ENCODE results near the gene CFLAR. TPM values are rescaled to one million over a fixed set of nuclear protein-coding genes. Genes with fewer than 3 reads are reported as not detected.
A peak's percentile ranks its signal among the peaks of the same experiment; 100 is the strongest.
"Not testable (repeated sequence)": the region's sequence is repeated elsewhere in the genome, so short reads cannot be mapped to it uniquely, and the experiment has no call there.

Gene CFLAR
- total RNA-seq, 2 donors from 2014 or later = 90.1 to 126 TPM

- no peak for DNase-seq
- Histone ChIP-seq H3K9ac (ENCODE audit: low read depth in 2 of 2, low read length in 2 of 2) (no peak overlapping the region), H3K27ac (no peak overlapping the region), H3K4me1 (no peaks in the 10 kb centered on the region), H3K9me3 (no peaks in the 10 kb centered on the region), H3K27me3 (no peaks in the 10 kb centered on the region), H3K4me3 (no peak overlapping the region), H3K36me3 (peaks cover 14% of the 10 kb centered on the region)
- TF ChIP-seq, protein P1, sequence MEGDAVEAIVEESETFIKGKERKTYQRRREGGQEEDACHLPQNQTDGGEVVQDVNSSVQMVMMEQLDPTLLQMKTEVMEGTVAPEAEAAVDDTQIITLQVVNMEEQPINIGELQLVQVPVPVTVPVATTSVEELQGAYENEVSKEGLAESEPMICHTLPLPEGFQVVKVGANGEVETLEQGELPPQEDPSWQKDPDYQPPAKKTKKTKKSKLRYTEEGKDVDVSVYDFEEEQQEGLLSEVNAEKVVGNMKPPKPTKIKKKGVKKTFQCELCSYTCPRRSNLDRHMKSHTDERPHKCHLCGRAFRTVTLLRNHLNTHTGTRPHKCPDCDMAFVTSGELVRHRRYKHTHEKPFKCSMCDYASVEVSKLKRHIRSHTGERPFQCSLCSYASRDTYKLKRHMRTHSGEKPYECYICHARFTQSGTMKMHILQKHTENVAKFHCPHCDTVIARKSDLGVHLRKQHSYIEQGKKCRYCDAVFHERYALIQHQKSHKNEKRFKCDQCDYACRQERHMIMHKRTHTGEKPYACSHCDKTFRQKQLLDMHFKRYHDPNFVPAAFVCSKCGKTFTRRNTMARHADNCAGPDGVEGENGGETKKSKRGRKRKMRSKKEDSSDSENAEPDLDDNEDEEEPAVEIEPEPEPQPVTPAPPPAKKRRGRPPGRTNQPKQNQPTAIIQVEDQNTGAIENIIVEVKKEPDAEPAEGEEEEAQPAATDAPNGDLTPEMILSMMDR (IDR thresholded peaks at IDR 0.05) = no peak
- intact Hi-C loops (cut with DNase I) = no loop called here
Observed at GRCh38 chr2:201167546-201167945, 51.6 kb downstream of the CFLAR start.

DNA sequence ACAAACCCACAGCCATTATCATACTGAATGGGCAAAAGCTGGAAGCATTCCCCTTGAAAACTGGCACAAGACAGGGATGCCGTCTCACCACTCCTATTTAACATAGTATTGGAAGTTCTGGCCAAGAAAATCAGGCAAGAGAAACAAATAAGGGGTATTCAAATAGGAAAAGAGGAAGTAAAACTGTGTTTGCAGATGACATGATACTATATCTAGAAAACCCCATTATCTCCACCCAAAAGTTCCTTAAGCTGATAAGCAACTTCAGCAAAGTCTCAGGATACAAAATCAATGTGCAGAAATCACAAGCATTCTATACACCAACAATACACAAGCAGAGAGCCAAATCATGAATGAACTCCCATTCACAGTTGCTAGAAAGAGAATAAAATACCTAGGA is 52.5 kb downstream of the CFLAR start:
- peaks cover 13% of the 10 kb centered on the region for H3K36me3 ChIP-seq
- intact Hi-C loops (cut with DNase I); H3K4me3 ChIP-seq; DNase-seq; H3K27ac ChIP-seq; H3K27me3 ChIP-seq; H3K9me3 ChIP-seq; H3K9ac ChIP-seq (ENCODE audit: low read depth in 2 of 2, low read length in 2 of 2); H3K4me1 ChIP-seq: not testable (repeated sequence)

GRCh38 chr2:201171259-201171814 is 55.4 kb downstream of the CFLAR start:
- no peaks in the 10 kb centered on the region for H3K9me3 ChIP-seq
- no peaks in the 10 kb centered on the region for H3K27me3 ChIP-seq
- no peak overlapping the region for H3K4me3 ChIP-seq
- H3K36me3 ChIP-seq = no peaks in the 10 kb centered on the region
- DNase-seq = no peak
- TF ChIP-seq, protein P1 (IDR thresholded peaks at IDR 0.05) = no peak
- H3K27ac ChIP-seq = no peak overlapping the region
- H3K4me1 ChIP-seq = no peaks in the 10 kb centered on the region
- intact Hi-C loops (cut with DNase I) = no loop called here
- no peak overlapping the region for H3K9ac ChIP-seq (ENCODE audit: low read depth in 2 of 2, low read length in 2 of 2)

DNA sequence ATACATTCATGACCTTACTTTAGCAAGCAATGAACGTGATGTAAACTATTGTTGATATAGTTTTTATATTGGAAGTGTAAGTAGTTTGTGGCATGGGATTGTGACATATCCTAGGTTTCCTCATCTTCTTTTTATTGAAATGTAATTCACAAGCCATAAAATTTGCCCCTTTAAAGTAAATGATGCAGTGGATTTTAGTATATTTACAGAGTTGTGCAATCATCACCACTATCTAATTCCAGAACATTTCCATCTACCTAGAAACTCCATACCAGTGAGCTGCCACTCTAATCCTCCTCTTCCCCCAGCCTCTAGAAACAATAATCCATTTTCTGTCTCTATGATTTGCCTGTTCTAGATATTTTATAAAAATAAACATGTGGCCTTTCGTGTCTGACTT is 56.3 kb downstream of the CFLAR start:
- H3K9me3 ChIP-seq = no peaks in the 10 kb centered on the region
- no peaks in the 10 kb centered on the region for H3K27me3 ChIP-seq
- H3K36me3 ChIP-seq = no peaks in the 10 kb centered on the region
- no peak overlapping the region for H3K27ac ChIP-seq
- H3K4me3 ChIP-seq = no peak overlapping the region
- H3K9ac ChIP-seq (ENCODE audit: low read depth in 2 of 2, low read length in 2 of 2) = no peak overlapping the region
- intact Hi-C loops (cut with DNase I) = no loop called here
- TF ChIP-seq, protein P1 (IDR thresholded peaks at IDR 0.05) = no peak
- no peaks in the 10 kb centered on the region for H3K4me1 ChIP-seq
- DNase-seq = no peak

DNA sequence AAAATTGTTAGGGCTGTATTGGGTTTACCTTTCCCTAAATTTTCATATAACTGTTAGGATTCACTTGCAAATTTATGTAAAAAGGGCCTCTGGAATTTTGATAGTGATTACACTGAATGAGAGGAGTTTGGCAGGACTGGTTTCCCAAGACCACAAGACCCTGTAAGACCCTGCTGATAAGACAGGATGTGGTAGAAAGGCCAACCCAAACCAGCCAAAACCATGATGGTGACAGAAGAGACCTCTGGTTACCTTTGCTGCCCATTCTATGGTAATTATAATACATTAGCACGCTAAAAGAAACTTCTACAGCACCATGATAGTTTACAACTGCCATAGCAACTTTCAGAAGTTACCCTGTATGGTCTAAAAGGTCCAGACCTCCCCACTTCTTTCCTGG is 58.7 kb downstream of the CFLAR start:
- H3K4me1 ChIP-seq = no peaks in the 10 kb centered on the region
- H3K4me3 ChIP-seq = no peak overlapping the region

GRCh38 chr2:201176081-201176481 is 60.1 kb downstream of the CFLAR start:
- DNase-seq = peak; percentile 68

More for the DNA sequence above, 58.7 kb downstream of the CFLAR start:
- TF ChIP-seq, protein P1 (IDR thresholded peaks at IDR 0.05) = no peak
- H3K9me3 ChIP-seq = no peaks in the 10 kb centered on the region
- H3K36me3 ChIP-seq = no peaks in the 10 kb centered on the region
- no peak for DNase-seq
- no peak overlapping the region for H3K9ac ChIP-seq (ENCODE audit: low read depth in 2 of 2, low read length in 2 of 2)
- intact Hi-C loops (cut with DNase I) = loop anchor here (5.0 kb wide), 2 partner anchors 102 to 272 kb away; partner anchors contain the start of genes HYCC2 and NDUFB3
- H3K27ac ChIP-seq = no peak overlapping the region
- H3K27me3 ChIP-seq = no peaks in the 10 kb centered on the region

More at GRCh38 chr2:201176081-201176481, 60.1 kb downstream of the CFLAR start:
- intact Hi-C loops (cut with DNase I) = loop anchor here (5.0 kb wide), 2 partner anchors 104 to 274 kb away; partner anchors contain the start of genes HYCC2 and NDUFB3
- no peak overlapping the region for H3K9ac ChIP-seq (ENCODE audit: low read depth in 2 of 2, low read length in 2 of 2)
- peak overlapping the region; percentile 66 for H3K27ac ChIP-seq
- H3K4me3 ChIP-seq = no peak overlapping the region
- no peaks in the 10 kb centered on the region for H3K9me3 ChIP-seq
- TF ChIP-seq, protein P1 (IDR thresholded peaks at IDR 0.05) = no peak
- H3K4me1 ChIP-seq = no peaks in the 10 kb centered on the region
- H3K27me3 ChIP-seq = no peaks in the 10 kb centered on the region
- H3K36me3 ChIP-seq = no peaks in the 10 kb centered on the region

All from colonic mucosa (tissue), 4 donors.